Muscle of leg (tissue), 11 donors: ENCODE data around the gene PTPN23. TPM values are rescaled to one million over a fixed set of nuclear protein-coding genes. Genes with fewer than 3 reads are reported as not detected.
A peak's percentile ranks its signal among the peaks of the same experiment; 100 is the strongest.

Source experiments
- DNase-seq: peaks from one replicate; pipeline ENCODE4 v3.0.0; 2013
- H3K27ac ChIP-seq: one replicate; pipeline ENCODE4 v1.5.1; 2013; ENCODE audit warnings: mild to moderate bottlenecking, low read length, control low read depth
- H3K27me3 ChIP-seq: one replicate; pipeline ENCODE4 v1.6.1; 2013; ENCODE audit warnings: low read length; ENCODE audit not compliant: control insufficient read depth, insufficient read depth
- H3K36me3 ChIP-seq: one replicate; pipeline ENCODE4 v1.6.1; 2013; ENCODE audit warnings: low read length; ENCODE audit not compliant: control insufficient read depth, insufficient read depth
- H3K4me1 ChIP-seq: one replicate; pipeline ENCODE4 v1.6.1; 2013; ENCODE audit warnings: low read length; ENCODE audit not compliant: control insufficient read depth, insufficient read depth
- H3K4me3 ChIP-seq: one replicate; pipeline ENCODE4 v1.5.1; 2013; ENCODE audit warnings: low read length, control low read depth
- H3K9me3 ChIP-seq: replicated peaks from 2 replicates; pipeline ENCODE4 v1.6.1; 2013; ENCODE audit warnings: low read depth, low read length; ENCODE audit not compliant: control insufficient read depth
- WGBS: methylation state at CpG from one replicate; pipeline ENCODE4 v1.1.5; 2013; ENCODE audit warnings: missing lambda C conversion rate; ENCODE audit not compliant: insufficient coverage; 5-methylcytosine and 5-hydroxymethylcytosine counted together
- polyA plus RNA-seq, 8 donors: library from polyadenylated mRNA; unstranded; fragments of 120-200 nt; gene quantifications; one replicate each; pipeline versions ENCODE4 v1.2.1 to v1.2.3, GENCODE V29; 2013; ENCODE audit warnings: inconsistent platforms in 1 of 8, low replicate concordance in 1 of 8; ENCODE audit not compliant: insufficient read length in 8 of 8, insufficient read depth in 1 of 8
- total RNA-seq: library from RNA; stranded (reverse); fragments of 120-200 nt; gene quantifications from one replicate; pipeline ENCODE4 v1.2.4, GENCODE V29; 2013

Gene PTPN23
- total and polyA plus RNA-seq, 9 donors, result 13.7 to 26.7 (median 25.0) TPM

- WGBS, result 94% methylated on average over 21 of the region's 24 CpGs
- Histone ChIP-seq H3K4me1 (peaks cover 10% of the 10 kb centered on the region), H3K27ac (no peak overlapping the region), H3K36me3 (peaks cover 91% of the 10 kb centered on the region), H3K9me3 (no peaks in the 10 kb centered on the region), H3K4me3 (no peak overlapping the region), H3K27me3 (no peaks in the 10 kb centered on the region)
- DNase-seq, result no peak
Observed at GRCh38 chr3:47411696-47412452, 31.1 kb downstream of the PTPN23 start.

DNA sequence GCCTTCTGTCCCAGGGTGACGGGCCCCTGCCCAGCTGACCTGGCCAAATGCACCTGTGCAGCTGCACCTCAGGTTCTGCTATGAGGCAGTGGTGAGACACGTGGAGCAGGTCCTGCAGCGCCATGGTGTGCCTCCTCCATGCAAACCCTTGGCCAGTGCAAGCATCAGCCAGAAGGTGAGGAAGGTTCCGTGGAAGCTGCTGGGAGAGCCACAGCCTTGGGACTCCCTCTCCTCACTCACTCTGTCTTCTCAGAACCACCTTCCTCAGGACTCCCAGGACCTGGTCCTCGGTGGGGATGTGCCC lies 31.6 kb downstream of the PTPN23 start:
- WGBS, result 89% methylated on average over 5 of the region's 5 CpGs
- DNase-seq, result no peak
- no peaks in the 10 kb centered on the region for H3K27me3 ChIP-seq
- H3K4me1 ChIP-seq, result peaks cover 10% of the 10 kb centered on the region
- no peak overlapping the region for H3K4me3 ChIP-seq
- no peaks in the 10 kb centered on the region for H3K9me3 ChIP-seq
- no peak overlapping the region for H3K27ac ChIP-seq
- peaks cover 91% of the 10 kb centered on the region for H3K36me3 ChIP-seq

DNA sequence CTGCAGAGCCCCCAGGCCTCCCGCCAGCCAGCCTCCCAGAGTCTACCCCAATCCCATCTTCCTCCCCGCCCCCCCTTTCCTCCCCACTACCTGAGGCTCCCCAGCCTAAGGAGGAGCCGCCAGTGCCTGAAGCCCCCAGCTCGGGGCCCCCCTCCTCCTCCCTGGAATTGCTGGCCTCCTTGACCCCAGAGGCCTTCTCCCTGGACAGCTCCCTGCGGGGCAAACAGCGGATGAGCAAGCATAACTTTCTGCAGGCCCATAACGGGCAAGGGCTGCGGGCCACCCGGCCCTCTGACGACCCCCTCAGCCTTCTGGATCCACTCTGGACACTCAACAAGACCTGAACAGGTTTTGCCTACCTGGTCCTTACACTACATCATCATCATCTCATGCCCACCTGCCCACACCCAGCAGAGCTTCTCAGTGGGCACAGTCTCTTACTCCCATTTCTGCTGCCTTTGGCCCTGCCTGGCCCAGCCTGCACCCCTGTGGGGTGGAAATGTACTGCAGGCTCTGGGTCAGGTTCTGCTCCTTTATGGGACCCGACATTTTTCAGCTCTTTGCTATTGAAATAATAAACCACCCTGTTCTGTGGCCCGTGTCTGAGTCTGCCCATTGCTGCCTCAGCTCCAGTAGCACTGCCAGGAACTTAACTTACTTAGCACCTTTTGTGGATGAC lies 32.2 kb downstream of the PTPN23 start:
- H3K9me3 ChIP-seq, result no peaks in the 10 kb centered on the region
- H3K36me3 ChIP-seq, result peaks cover 88% of the 10 kb centered on the region
- 66% methylated on average over 10 of the region's 12 CpGs for WGBS
- no peaks in the 10 kb centered on the region for H3K27me3 ChIP-seq
- peaks cover 10% of the 10 kb centered on the region for H3K4me1 ChIP-seq
- no peak overlapping the region for H3K27ac ChIP-seq
- no peak for DNase-seq
- H3K4me3 ChIP-seq, result no peak overlapping the region

DNA sequence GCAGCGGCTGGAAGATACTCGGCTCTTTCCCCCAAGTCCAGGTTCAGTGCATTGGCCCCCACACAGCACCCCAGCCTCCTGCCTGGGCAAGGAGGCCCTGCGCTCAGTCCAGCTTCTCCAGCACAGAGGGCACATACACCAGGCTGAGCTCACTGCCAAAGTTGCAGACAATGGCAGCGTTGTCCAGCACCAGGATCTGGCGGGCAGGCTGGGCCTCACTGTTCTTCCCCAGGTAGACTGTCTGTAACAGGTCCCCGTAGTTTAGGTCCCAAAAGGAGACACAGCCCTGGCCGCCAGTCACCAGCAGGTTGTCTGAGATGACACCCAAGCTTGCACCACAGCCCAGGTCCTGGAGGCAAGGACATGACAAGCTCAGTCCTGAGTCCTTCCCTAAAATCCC lies 32.9 kb downstream of the PTPN23 start:
- Histone ChIP-seq H3K36me3 (peaks cover 83% of the 10 kb centered on the region), H3K9me3 (no peaks in the 10 kb centered on the region), H3K4me1 (peaks cover 10% of the 10 kb centered on the region), H3K4me3 (no peak overlapping the region), H3K27ac (no peak overlapping the region), H3K27me3 (no peaks in the 10 kb centered on the region)
- no peak for DNase-seq
- 87% methylated on average over 6 of the region's 7 CpGs for WGBS

GRCh38 chr3:47414161-47414564 lies 33.3 kb downstream of the PTPN23 start:
- WGBS, result 88% methylated on average over 3 of the region's 3 CpGs
- no peaks in the 10 kb centered on the region for H3K27me3 ChIP-seq

GRCh38 chr3:47414666-47415587 lies 34.1 kb downstream of the PTPN23 start:
- H3K9me3 ChIP-seq, result no peaks in the 10 kb centered on the region
- peaks cover 83% of the 10 kb centered on the region for H3K36me3 ChIP-seq
- WGBS, result 63% methylated on average over 7 of the region's 16 CpGs
- peaks cover 10% of the 10 kb centered on the region for H3K4me1 ChIP-seq
- no peak overlapping the region for H3K27ac ChIP-seq
- DNase-seq, result peak; percentile 23
- no peak overlapping the region for H3K4me3 ChIP-seq
- no peaks in the 10 kb centered on the region for H3K27me3 ChIP-seq

More at GRCh38 chr3:47414161-47414564, 33.3 kb downstream of the PTPN23 start:
- Histone ChIP-seq H3K4me1 (peaks cover 10% of the 10 kb centered on the region), H3K4me3 (no peak overlapping the region), H3K36me3 (peaks cover 83% of the 10 kb centered on the region), H3K9me3 (no peaks in the 10 kb centered on the region), H3K27ac (no peak overlapping the region)
- DNase-seq, result no peak

DNA sequence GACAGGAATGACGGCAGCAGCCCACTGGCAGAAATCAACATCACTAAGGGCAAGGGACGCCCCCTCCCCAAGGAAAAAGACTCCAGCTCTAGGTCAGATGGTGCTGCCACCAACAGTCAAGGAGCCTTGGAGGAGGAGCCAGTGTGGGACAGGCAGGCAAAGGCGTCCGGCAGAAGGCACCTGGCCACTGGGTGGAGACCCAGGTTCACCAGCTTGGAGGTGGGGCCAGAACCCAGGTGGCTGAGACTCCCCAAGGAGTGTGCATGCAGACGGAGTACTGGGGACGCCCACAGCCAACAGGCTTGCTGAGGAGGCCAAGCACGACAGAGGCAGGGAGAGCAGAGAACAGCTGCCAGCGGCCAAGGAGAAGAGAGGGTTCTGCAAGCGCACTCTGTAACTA lies 35.2 kb downstream of the PTPN23 start:
- peaks cover 86% of the 10 kb centered on the region for H3K36me3 ChIP-seq
- H3K4me3 ChIP-seq, result no peak overlapping the region
- no peaks in the 10 kb centered on the region for H3K9me3 ChIP-seq
- H3K4me1 ChIP-seq, result peaks cover 13% of the 10 kb centered on the region
- peak; percentile 11 for DNase-seq
- WGBS, result 60% methylated on average over 4 of the region's 9 CpGs
- no peaks in the 10 kb centered on the region for H3K27me3 ChIP-seq
- H3K27ac ChIP-seq, result no peak overlapping the region

GRCh38 chr3:47418167-47419082 lies 37.6 kb downstream of the PTPN23 start:
- H3K9me3 ChIP-seq, result no peaks in the 10 kb centered on the region
- H3K27me3 ChIP-seq, result no peaks in the 10 kb centered on the region
- H3K4me1 ChIP-seq, result peaks cover 23% of the 10 kb centered on the region
- H3K4me3 ChIP-seq, result no peak overlapping the region
- WGBS, result 92% methylated on average over 43 of the region's 53 CpGs
- peaks cover 78% of the 10 kb centered on the region for H3K36me3 ChIP-seq
- no peak overlapping the region for H3K27ac ChIP-seq
- DNase-seq, result no peak

DNA sequence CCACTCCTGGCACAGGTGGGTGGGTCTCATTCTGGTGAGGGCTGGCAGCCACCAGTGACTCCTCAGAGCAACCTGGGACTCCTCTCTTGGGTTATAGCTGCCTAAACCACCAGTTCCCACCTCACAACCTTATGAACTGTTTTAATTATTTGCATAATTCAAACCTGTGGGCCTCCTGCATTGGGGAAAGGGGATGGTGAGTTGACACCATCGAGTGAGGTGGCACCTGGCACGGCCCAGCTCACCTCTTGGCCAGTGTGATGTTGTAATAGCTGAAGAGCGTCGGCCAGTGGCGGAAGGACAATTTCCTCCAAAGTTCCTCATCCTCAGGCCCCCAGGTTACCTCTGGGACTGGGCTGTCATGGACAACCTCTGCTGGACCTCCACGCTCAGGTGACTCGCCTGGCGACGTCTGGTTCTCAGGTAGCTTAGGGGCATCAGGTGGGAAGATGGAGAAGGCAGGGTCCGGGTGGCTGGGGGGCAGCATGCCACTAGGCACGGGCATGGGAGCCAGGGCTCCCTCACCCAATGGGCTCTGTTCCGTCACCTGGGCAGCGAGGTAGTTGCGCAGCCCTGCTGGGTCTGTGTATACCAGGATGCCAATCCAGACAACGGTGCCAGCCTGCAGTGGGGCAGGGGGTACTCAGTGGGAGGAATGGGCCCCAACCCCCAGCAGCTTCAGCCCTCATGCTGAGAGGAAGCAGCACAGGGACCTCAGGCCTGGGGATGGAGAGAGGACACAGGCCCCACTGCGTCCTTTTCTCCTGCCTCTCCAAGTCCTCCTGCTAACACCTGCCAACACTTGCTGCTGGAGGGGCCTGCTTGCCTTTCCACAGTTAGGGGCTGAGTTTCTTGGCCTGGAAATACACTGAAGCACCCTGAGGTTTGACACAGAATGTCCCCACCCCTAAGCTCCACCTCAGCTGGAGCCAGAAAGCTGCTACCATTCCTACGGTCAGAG lies 38.5 kb downstream of the PTPN23 start:
- peaks cover 77% of the 10 kb centered on the region for H3K36me3 ChIP-seq
- peaks cover 23% of the 10 kb centered on the region for H3K4me1 ChIP-seq
- no peak for DNase-seq
- no peaks in the 10 kb centered on the region for H3K9me3 ChIP-seq
- no peak overlapping the region for H3K4me3 ChIP-seq
- H3K27me3 ChIP-seq, result no peaks in the 10 kb centered on the region
- 88% methylated on average over 11 of the region's 17 CpGs for WGBS
- no peak overlapping the region for H3K27ac ChIP-seq
